Panc1 (cell line): ENCODE measurements around the gene SURF2.

Source experiments
- SIN3A ChIP-seq: IDR thresholded peaks from 2 replicates; pipeline ENCODE4 v1.6.1; 2012; ENCODE audit warnings: low read depth, mild to moderate bottlenecking, low read length, moderate library complexity, borderline replicate concordance; ENCODE audit not compliant: insufficient read depth
- TF ChIP-seq, protein P1 (sequence below): fragments of 450-650 bp; IDR thresholded peaks from 2 replicates; pipeline ENCODE4 v1.5.1; 2017; ENCODE audit warnings: mild to moderate bottlenecking
- TF ChIP-seq, protein P2 (sequence below), 2 experiments: IDR thresholded peaks; 2 replicates each; pipeline ENCODE4 v1.6.1; 2011 to 2012; ENCODE audit warnings: low read depth in 2 of 2, control low read depth in 1 of 2, low read length in 1 of 2, mild to moderate bottlenecking in 1 of 2, moderate library complexity in 1 of 2; ENCODE audit not compliant: insufficient read depth in 1 of 2

DNA sequence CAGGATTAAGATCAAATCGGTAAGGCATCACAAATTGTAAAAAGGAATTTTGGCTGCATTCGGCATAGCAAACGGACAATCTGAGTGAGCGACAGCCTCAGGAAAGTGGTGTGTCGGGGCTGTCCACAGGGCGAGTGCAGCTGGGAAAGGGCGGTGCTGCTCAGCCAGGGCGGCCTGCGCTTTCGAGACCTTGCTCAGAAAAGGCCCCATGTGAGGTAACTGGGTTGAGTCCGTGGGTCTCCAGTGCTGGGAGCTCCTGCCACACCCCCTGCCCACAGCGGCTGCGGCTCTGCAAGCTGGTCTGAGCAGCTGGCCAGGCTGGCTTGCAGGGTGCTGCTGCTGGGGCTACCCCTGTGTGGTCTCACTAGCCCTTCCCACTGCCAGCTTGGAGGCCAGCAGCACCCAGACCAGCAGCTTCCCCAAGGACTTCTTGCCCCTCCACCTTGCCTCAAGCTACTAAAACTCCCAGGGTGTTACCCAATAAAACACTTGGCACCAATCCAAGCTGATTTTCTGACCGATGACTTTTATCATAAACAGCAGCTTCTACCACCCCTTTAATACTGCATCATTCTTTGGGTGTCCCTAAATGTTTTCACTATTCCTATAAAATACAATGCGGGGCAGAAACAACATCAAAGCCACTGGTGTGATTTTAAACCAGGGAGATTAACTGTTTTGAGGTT, 6.2 kb downstream of the SURF2 start:
- TF ChIP-seq, protein P1, sequence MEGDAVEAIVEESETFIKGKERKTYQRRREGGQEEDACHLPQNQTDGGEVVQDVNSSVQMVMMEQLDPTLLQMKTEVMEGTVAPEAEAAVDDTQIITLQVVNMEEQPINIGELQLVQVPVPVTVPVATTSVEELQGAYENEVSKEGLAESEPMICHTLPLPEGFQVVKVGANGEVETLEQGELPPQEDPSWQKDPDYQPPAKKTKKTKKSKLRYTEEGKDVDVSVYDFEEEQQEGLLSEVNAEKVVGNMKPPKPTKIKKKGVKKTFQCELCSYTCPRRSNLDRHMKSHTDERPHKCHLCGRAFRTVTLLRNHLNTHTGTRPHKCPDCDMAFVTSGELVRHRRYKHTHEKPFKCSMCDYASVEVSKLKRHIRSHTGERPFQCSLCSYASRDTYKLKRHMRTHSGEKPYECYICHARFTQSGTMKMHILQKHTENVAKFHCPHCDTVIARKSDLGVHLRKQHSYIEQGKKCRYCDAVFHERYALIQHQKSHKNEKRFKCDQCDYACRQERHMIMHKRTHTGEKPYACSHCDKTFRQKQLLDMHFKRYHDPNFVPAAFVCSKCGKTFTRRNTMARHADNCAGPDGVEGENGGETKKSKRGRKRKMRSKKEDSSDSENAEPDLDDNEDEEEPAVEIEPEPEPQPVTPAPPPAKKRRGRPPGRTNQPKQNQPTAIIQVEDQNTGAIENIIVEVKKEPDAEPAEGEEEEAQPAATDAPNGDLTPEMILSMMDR: no peak
- TF ChIP-seq, protein P2, sequence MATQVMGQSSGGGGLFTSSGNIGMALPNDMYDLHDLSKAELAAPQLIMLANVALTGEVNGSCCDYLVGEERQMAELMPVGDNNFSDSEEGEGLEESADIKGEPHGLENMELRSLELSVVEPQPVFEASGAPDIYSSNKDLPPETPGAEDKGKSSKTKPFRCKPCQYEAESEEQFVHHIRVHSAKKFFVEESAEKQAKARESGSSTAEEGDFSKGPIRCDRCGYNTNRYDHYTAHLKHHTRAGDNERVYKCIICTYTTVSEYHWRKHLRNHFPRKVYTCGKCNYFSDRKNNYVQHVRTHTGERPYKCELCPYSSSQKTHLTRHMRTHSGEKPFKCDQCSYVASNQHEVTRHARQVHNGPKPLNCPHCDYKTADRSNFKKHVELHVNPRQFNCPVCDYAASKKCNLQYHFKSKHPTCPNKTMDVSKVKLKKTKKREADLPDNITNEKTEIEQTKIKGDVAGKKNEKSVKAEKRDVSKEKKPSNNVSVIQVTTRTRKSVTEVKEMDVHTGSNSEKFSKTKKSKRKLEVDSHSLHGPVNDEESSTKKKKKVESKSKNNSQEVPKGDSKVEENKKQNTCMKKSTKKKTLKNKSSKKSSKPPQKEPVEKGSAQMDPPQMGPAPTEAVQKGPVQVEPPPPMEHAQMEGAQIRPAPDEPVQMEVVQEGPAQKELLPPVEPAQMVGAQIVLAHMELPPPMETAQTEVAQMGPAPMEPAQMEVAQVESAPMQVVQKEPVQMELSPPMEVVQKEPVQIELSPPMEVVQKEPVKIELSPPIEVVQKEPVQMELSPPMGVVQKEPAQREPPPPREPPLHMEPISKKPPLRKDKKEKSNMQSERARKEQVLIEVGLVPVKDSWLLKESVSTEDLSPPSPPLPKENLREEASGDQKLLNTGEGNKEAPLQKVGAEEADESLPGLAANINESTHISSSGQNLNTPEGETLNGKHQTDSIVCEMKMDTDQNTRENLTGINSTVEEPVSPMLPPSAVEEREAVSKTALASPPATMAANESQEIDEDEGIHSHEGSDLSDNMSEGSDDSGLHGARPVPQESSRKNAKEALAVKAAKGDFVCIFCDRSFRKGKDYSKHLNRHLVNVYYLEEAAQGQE (IDR thresholded peaks at IDR 0.05; ENCODE audit: insufficient read depth in 1 of 2, low read depth in 2 of 2, low read length in 1 of 2): no peak
- TF ChIP-seq SIN3A: no peak
